Measurements from ENCODE around the gene TMEM208. TPM values are rescaled to one million over a fixed set of nuclear protein-coding genes. Genes with fewer than 3 reads are reported as not detected.
A peak's percentile ranks its signal among the peaks of the same experiment; 100 is the strongest.

TMEM208 gene
- polyA plus RNA-seq, 1 experiment = 38.5 TPM

GRCh38 chr16:67198238-67198734 is 28.6 kb upstream of the TMEM208 start:
- Histone ChIP-seq H3K27ac (ENCODE audit: low read depth, low read length) (no peak overlapping the region), H3K9me3 (ENCODE audit: control insufficient read depth, insufficient read depth, low read length) (no peaks in the 10 kb centered on the region; the same call in 1 of the 2 replicates), H3K27me3 (ENCODE audit: control insufficient read depth, insufficient read depth, low read length) (no peaks in the 10 kb centered on the region), H3K4me3 (ENCODE audit: low read depth, low read length) (no peak overlapping the region)
- no peak for DNase-seq (ENCODE audit: low read depth, low spot score)
- POLR2A ChIA-PET = interaction anchor here (1.0 to 2.4 kb wide), 5 partner anchors 10 to 62 kb away, joined by 3 to 9 read pairs (median 3); partner anchors contain the start of gene TMEM208
- CTCF ChIA-PET = interaction anchor here (0.5 to 1.4 kb wide), 10 partner anchors 9 to 249 kb away, joined by 3 to 5 read pairs (median 4); partner anchors contain the start of gene CES3
- peak; percentile 60 for TF ChIP-seq CTCF (IDR thresholded peaks at IDR 0.05; ENCODE audit: low read depth, low read length)

- no peak for DNase-seq (ENCODE audit: low read depth, low spot score)
- H3K4me3 ChIP-seq (ENCODE audit: low read depth, low read length) = no peak within 1 kb of the TSS
- TF ChIP-seq CTCF (IDR thresholded peaks at IDR 0.05; ENCODE audit: low read depth, low read length) = peak; percentile 31; the same call in 1 of the 2 replicates
- H3K9me3 ChIP-seq (ENCODE audit: control insufficient read depth, insufficient read depth, low read length) = no peaks in the 10 kb centered on the region; the same call in 1 of the 2 replicates
- CTCF ChIA-PET = interaction anchor here (0.9 to 1.4 kb wide), 2 partner anchors 44 to 85 kb away, joined by 3 to 4 read pairs; no protein-coding TSS in a partner anchor
- POLR2A ChIA-PET = interaction anchor here (1.0 to 2.4 kb wide), 3 partner anchors 10 to 62 kb away, joined by 3 to 9 read pairs (median 4); partner anchors contain the start of gene TMEM208
- no peaks in the 10 kb centered on the region for H3K27me3 ChIP-seq (ENCODE audit: control insufficient read depth, insufficient read depth, low read length)
- no peak within 1 kb of the TSS for H3K27ac ChIP-seq (ENCODE audit: low read depth, low read length)
Observed at GRCh38 chr16:67199011-67199807, 27.7 kb upstream of the TMEM208 start, which contains the start of gene ELMO3. ELMO3 (plus strand) TSS chr16:67199131; CDS start chr16:67199327, 196 bp downstream.

- no peak for TF ChIP-seq CTCF (IDR thresholded peaks at IDR 0.05; ENCODE audit: low read depth, low read length)
- no peak overlapping the region for H3K27ac ChIP-seq (ENCODE audit: low read depth, low read length)
- CTCF ChIA-PET = no interaction called here
- no peak for DNase-seq (ENCODE audit: low read depth, low spot score)
- no peak overlapping the region for H3K4me3 ChIP-seq (ENCODE audit: low read depth, low read length)
- H3K27me3 ChIP-seq (ENCODE audit: control insufficient read depth, insufficient read depth, low read length) = no peaks in the 10 kb centered on the region
- H3K9me3 ChIP-seq (ENCODE audit: control insufficient read depth, insufficient read depth, low read length) = no peaks in the 10 kb centered on the region; the same call in 1 of the 2 replicates
- POLR2A ChIA-PET = interaction anchor here (1.0 to 2.4 kb wide), 2 partner anchors 12 to 27 kb away, joined by 3 to 9 read pairs; partner anchors contain the start of gene TMEM208
Observed at GRCh38 chr16:67199808-67200198, 27.1 kb upstream of the TMEM208 start.

GRCh38 chr16:67200491-67200890 is 26.4 kb upstream of the TMEM208 start:
- POLR2A ChIA-PET = interaction anchor here (0.7 to 1.0 kb wide), 2 partner anchors 11 to 27 kb away, joined by 3 read pairs; no protein-coding TSS in a partner anchor
- no peak for TF ChIP-seq CTCF (IDR thresholded peaks at IDR 0.05; ENCODE audit: low read depth, low read length)
- no peak for DNase-seq (ENCODE audit: low read depth, low spot score)
- Histone ChIP-seq H3K27ac (ENCODE audit: low read depth, low read length) (no peak overlapping the region), H3K27me3 (ENCODE audit: control insufficient read depth, insufficient read depth, low read length) (no peaks in the 10 kb centered on the region), H3K9me3 (ENCODE audit: control insufficient read depth, insufficient read depth, low read length) (no peaks in the 10 kb centered on the region; the same call in 1 of the 2 replicates), H3K4me3 (ENCODE audit: low read depth, low read length) (no peak overlapping the region)
- CTCF ChIA-PET = interaction anchor here (0.6 kb wide), 1 partner anchor 267 kb away, joined by 3 read pairs; no protein-coding TSS in a partner anchor
